GM12865 (cell line): ENCODE results near the gene MAFF.
"Not testable (repeated sequence)": the region's sequence is repeated elsewhere in the genome, so short reads cannot be mapped to it uniquely, and the experiment has no call there.

ENCODE experiments used
- DNase-seq: peaks from one replicate; pipeline ENCODE4 v3.0.0; 2010; ENCODE audit warnings: low read depth
- H3K4me3 ChIP-seq: 2 replicates; pipeline ENCODE4 v1.5.1; 2011; ENCODE audit warnings: mild to moderate bottlenecking, low read depth, low read length, control low read depth
- CTCF ChIP-seq: IDR thresholded peaks from 2 replicates; pipeline ENCODE4 v1.5.1; 2011; ENCODE audit warnings: low read length, control low read depth, low read depth, inconsistent platforms; ENCODE audit not compliant: insufficient read depth; ENCODE audit errors: missing control alignments

The MAFF gene

GRCh38 chr22:38201711-38202436 lies at the start of gene MAFF:
TSS of gene MAFF (plus strand) at chr22:38201994. CDS start at chr22:38213854, 11,860 bp downstream.
- no peak for TF ChIP-seq CTCF
- DNase-seq: peak; percentile 97
- H3K4me3 ChIP-seq: peak within 1 kb of the TSS; percentile 76

GRCh38 chr22:38153821-38154562 lies 47.8 kb upstream of the MAFF start:
- TF ChIP-seq CTCF: no peak
- no peak for DNase-seq
- no peak overlapping the region for H3K4me3 ChIP-seq

DNA sequence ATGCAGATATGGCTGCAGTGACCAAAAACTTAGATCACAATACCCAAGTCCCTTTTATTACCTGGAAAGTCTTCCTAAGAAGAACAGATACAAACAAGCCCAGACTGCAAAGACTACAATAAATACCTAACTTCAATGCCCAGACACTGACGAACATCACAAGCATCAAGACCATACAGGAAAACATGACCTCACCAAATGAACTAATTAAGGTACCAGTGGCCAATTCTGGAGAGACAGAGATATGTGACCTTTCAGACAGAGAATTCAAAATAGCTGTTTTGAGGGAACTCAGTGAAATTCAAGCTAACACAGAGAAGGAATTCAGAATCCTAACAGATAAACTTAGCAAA lies 47.3 kb upstream of the MAFF start:
- not testable (repeated sequence) for H3K4me3 ChIP-seq, DNase-seq

DNA sequence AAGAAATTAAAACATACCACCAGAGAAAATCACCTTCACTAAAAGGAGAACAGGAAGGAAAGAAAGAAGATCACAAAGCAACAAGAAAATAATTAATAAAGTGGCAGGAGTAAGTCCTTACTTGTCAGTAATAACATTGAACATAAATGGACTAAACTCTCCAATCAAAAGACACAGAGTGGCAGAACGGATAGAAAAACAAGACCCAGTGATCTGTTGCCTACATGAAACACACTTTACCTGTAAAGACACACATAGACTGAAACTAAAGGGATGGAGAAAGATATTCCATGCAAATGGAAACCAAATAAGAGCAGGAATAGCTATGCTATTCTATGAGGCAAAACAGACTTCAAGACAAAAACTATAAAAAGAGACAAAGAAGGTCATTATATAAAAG lies 46.1 kb upstream of the MAFF start:
- no peak overlapping the region for H3K4me3 ChIP-seq
- no peak for DNase-seq
- TF ChIP-seq CTCF: no peak

DNA sequence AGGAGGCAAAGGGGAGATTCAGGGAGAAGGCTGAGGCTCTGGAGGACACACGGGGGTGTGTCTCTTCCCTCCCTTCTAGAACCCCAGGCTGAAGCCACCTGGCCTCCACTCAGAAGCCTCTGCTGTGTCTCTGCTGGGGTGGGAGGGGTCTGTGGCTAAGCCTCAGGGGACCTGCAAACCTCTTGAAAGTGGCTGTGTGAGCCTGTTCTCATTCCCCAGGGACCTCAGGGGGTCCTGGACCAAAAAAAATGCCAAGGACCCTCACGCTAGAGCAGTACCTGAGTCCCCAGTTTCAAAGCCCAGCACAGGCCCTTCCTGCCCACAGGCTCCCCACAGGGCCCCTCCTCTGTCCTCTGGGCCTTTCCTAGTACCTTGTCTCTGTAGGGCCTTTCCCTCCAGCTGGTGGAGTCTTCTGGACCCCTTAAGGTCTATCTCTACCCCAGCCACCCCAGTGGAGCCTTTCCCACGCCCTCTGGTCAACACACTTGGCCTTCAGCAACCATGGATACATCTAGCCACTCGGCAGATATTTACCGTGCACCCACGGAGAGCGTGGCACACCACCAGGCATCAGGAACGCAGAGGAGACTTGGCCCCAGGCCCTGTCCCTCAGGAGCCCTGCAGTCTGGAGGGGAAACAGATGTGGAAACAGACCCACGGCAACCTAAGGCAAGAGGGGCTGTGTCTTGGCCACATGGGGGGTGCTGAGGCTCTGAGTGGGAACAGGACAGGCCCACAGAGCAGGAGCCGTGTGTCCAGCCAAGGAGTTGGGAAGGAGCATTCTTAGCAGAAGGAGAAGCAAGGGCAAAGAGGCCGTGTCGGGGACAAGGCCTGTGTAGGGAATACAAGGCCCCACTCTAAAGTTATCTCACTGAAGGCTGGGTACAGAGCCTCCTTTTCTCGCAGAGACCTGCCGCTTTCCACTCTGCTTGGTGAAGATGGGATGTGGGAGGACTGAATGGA lies 38.6 kb upstream of the MAFF start:
- no peak for TF ChIP-seq CTCF
- H3K4me3 ChIP-seq: no peak overlapping the region
- peak; percentile 61 for DNase-seq

DNA sequence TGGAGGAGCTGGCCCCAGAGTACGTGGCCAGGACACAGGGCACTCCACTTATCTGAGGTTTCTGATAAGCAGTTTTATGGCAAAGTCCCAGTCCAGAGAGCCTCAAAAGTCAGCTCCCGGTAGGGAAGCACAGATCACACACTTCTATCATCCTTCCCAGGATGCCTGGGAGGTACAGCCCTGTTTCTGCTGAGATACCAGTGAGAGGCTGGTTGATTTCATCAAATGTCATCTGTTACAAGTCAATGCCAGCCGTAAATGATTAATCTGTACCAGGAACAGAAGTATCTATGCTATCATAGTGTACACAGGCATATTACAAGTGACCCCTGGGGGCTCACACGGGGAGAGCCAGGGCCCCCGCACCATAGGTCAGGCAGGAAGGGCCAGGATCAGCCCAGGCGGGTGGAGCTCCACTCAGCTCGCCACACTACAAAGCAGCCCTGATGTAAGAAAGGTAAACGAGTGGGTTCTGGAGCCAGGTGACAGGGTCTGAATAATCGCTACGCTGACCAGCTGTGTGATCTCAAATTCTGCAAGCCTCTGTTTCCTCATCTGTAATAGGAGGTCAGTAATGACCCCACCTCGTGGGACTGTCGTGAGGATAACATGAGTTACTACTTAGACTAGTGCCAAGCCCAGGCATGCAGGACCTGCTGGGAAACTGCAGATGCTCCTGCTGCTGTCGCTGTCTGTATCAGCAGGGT lies 37.8 kb upstream of the MAFF start:
- no peak for TF ChIP-seq CTCF
- H3K4me3 ChIP-seq: no peak overlapping the region
- DNase-seq: no peak
